Astrocyte of the spinal cord (primary cell): ENCODE results near the gene BAG3.
"Not testable (repeated sequence)": the region's sequence is repeated elsewhere in the genome, so short reads cannot be mapped to it uniquely, and the experiment has no call there.

ENCODE experiments used
- DNase-seq: peaks from one replicate; pipeline ENCODE4 v3.0.0; 2011; ENCODE audit warnings: low read depth, low spot score
- H3K4me3 ChIP-seq: 2 replicates; pipeline ENCODE4 v1.5.1; 2011; ENCODE audit warnings: low read depth, mild to moderate bottlenecking, low read length, moderate library complexity
- in situ Hi-C: cut with HindIII; loops from 2 replicates; pipeline ENCODE4 v1.10.0; 2017; ENCODE audit warnings: low sequenced_read_pairs
- TF ChIP-seq, protein P1 (sequence below): IDR thresholded peaks from 2 replicates; pipeline ENCODE4 v1.5.1; 2012; ENCODE audit warnings: low read depth, mild to moderate bottlenecking, low read length, inconsistent platforms

BAG3 gene

DNA sequence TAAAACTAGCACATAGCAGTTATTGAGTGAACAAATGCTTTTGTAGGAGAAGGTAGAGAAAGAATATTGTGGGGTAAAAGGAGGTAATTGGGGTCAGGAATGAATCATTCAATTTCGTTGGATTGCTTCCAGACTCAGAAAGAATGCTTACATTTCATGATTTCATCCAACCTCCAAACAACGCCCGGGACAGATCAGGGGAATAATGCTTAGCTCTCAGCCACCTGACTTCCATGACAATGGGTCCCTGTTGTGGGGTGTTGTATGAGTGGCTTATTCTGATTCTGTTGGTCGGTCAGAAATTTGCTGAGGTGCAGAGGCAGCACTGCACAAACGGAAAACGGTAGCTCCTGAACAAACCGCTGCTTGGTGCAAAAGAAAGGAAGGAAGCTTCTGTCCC lies 50.7 kb downstream of the BAG3 start:
- no peak overlapping the region for H3K4me3 ChIP-seq
- TF ChIP-seq, protein P1, sequence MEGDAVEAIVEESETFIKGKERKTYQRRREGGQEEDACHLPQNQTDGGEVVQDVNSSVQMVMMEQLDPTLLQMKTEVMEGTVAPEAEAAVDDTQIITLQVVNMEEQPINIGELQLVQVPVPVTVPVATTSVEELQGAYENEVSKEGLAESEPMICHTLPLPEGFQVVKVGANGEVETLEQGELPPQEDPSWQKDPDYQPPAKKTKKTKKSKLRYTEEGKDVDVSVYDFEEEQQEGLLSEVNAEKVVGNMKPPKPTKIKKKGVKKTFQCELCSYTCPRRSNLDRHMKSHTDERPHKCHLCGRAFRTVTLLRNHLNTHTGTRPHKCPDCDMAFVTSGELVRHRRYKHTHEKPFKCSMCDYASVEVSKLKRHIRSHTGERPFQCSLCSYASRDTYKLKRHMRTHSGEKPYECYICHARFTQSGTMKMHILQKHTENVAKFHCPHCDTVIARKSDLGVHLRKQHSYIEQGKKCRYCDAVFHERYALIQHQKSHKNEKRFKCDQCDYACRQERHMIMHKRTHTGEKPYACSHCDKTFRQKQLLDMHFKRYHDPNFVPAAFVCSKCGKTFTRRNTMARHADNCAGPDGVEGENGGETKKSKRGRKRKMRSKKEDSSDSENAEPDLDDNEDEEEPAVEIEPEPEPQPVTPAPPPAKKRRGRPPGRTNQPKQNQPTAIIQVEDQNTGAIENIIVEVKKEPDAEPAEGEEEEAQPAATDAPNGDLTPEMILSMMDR: no peak
- peak; percentile 27 for DNase-seq
- in situ Hi-C loops: no loop called here

DNA sequence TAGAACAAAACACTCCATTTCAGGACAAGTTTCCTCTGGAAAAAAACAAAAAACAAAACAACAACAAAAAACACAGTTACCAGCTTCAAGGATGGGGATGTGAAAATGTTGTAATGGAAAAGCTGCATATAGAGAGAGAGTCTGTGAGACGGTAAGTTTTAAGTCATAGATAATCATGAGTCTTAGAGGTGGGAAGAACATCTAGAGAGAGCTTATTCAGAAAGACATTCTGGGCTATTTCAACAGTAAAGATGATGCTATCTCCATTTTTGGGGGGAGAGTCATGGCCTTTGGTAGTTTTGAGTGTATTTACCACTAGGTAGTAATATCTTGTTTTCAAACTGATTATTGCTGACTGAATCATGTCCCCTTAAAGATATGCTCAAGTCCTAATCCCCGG lies 51.4 kb downstream of the BAG3 start:
- TF ChIP-seq, protein P1: no peak
- H3K4me3 ChIP-seq: no peak overlapping the region
- in situ Hi-C loops: no loop called here
- DNase-seq: no peak

DNA sequence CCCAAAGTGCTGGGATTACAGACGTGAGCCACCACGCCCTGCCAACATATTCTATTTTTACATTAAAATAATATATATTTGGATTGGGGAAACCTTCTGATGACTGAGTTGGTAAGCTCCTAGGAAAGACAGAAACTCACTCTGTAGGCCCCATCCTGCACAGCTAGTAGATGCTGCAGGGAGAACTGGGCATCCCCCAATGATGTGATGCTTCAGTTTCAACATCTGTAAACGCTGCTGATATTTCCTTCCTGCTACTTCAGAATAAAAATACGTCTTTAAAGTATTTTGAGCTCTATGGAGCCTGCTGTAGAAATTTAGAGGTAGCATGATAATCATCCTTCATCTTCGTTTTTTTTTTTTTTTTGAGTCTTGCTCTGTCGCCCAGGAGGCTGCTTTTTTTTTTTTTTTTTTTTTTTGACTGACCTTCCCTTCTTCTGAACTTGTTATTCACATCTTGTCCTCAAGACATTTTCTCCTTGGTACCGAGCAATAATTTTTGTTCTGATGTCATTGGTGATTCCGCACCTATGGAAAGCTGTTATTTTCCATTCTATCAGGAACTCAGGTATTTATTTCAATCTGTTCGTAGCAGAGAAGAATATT lies 52.8 kb downstream of the BAG3 start:
- no peak for DNase-seq
- TF ChIP-seq, protein P1: no peak
- in situ Hi-C loops: no loop called here
- no peak overlapping the region for H3K4me3 ChIP-seq

DNA sequence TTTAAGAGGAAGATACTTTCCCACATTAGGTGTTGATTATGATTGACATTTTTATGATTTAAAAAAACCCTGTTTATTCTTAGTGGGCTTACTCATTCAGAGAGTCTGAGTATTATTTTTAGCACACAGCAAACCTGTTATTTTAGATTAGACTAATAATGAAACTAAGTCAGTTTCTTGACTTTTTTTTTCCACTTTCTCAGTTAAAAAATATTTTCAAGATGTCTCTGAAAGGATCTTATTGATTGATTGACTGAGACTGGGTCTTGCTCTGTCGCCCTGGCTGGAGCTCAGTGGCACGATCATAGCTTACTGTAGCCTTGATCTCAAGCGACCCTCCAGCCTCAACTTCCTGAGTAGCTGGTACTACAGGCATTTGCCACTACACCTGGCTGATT lies 54.3 kb downstream of the BAG3 start:
- TF ChIP-seq, protein P1: no peak
- no peak for DNase-seq
- in situ Hi-C loops: no loop called here
- H3K4me3 ChIP-seq: no peak overlapping the region

DNA sequence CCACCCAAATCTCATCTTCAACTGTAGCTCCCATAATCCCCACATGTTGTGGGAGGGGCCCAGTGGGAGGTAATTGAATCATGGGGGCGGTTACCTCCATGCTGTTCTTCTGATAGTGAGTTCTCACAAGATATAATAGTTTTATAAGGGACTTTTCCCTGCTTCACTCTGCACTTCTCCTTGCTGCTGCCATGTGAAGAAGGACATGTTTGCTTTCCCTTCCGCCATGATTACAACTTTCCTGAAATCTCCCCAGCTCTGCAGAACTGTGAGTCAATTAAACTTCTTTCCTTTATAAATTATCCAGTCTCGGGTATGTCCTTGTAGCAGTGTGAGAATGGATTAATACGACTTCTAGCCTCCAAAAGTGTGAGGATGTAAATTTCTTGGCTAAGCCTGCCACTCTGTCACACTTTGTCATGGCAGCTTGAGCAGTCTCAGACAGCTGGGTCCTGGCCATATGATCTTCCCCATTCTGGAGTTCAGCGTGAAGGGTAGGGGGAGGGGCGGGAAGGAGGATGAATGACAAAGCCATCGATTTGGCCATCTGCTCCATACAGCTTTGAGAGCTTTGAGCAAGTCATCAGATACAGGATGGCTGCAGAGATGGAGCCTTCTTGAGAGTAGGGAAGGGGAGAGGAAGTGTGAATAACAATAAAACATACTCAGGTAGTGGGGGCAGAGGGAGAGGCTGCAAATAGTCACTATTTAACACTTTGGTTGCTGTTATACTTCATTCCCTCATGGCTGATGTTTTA lies 55.5 kb downstream of the BAG3 start:
- no peak overlapping the region for H3K4me3 ChIP-seq
- DNase-seq: no peak
- in situ Hi-C loops: no loop called here
- TF ChIP-seq, protein P1: no peak

DNA sequence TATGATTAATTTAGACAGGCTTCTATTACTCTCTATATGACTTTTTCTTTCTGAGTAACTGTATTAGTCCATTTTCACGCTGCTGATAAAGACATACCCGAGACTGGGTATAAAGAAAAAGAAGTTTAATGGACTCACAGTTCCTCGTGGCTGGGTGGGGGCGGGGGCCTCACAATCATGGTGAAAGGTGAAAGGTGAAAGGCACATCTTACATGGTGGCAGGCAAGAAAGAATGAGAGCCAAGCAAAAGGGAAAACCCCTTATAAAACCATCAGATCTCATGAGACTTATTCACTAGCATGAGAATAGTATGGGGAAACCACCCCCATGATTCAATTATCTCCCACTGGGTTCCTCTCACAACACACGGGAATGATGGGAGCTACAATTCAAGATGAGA lies 56.2 kb downstream of the BAG3 start:
- DNase-seq, H3K4me3 ChIP-seq, in situ Hi-C loops: not testable (repeated sequence)

DNA sequence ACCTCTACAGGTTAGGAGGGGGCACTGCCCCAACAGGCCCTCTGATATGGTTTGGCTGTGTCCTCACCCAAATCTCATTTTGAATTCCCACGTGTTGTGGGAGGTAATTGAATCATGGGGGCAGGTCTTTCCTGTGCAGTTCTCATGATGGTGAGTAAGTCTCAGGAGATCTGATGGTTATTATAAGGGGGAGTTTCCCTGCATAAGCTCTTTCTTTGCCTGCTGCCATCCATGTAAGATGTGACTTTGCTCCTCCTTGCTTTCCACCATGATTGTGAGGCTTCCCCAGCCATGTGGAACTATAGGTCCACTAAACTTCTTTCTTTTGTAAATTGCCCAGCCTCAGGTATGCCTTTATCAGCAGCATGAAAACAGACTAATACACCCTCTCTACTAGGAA lies 59.8 kb downstream of the BAG3 start:
- DNase-seq, in situ Hi-C loops, H3K4me3 ChIP-seq: not testable (repeated sequence)
